Neutrophil (primary cell): Measurements from ENCODE around the gene CMC1.

Experiments
- H3K27ac ChIP-seq: fragments of 200-600 bp; sonication (generic); 2 replicates; pipeline ENCODE4 v1.5.1; 2016; ENCODE audit warnings: mild to moderate bottlenecking, moderate library complexity
- H3K27me3 ChIP-seq: fragments of 200-600 bp; sonication (generic); 2 replicates; pipeline ENCODE4 v1.6.0; 2016; ENCODE audit warnings: mild to moderate bottlenecking
- H3K36me3 ChIP-seq: fragments of 200-600 bp; sonication (generic); 2 replicates; pipeline ENCODE4 v1.5.1; 2017
- H3K4me1 ChIP-seq, 2 experiments: fragments of 200-600 bp in 1 of 2; sonication (generic) in 1 of 2; 1 replicate in 1 of 2; 2 replicates in 1 of 2; pipeline versions ENCODE4 v1.5.1 to v1.6.1; 2013 to 2016; ENCODE audit warnings: low read depth in 1 of 2, low read length in 1 of 2, mild to moderate bottlenecking in 1 of 2, moderate library complexity in 1 of 2; ENCODE audit not compliant: control insufficient read depth in 1 of 2, insufficient read depth in 1 of 2
- H3K4me3 ChIP-seq, 2 experiments: fragments of 200-600 bp in 1 of 2; sonication (generic) in 1 of 2; 1 replicate in 1 of 2; 2 replicates in 1 of 2; pipeline ENCODE4 v1.5.1; 2013 to 2016; ENCODE audit warnings: low read depth in 1 of 2, low read length in 1 of 2, mild to moderate bottlenecking in 1 of 2, moderate library complexity in 1 of 2
- H3K9me3 ChIP-seq: fragments of 200-600 bp; sonication (generic); 2 replicates; pipeline ENCODE4 v1.5.1; 2016
- CTCF ChIP-seq: fragments of 200-600 bp; sonication (generic); IDR thresholded peaks from 2 replicates; pipeline ENCODE4 v1.5.1; 2016; ENCODE audit warnings: antibody characterized with exemption

Gene CMC1

GRCh38 chr3:28301688-28302087 is 60.3 kb downstream of the CMC1 start:
- no peaks in the 10 kb centered on the region for H3K36me3 ChIP-seq
- no peak for TF ChIP-seq CTCF
- H3K4me1 ChIP-seq: no peaks in the 10 kb centered on the region
- H3K9me3 ChIP-seq: no peaks in the 10 kb centered on the region
- no peaks in the 10 kb centered on the region for H3K27me3 ChIP-seq
- no peak overlapping the region for H3K4me3 ChIP-seq
- no peak overlapping the region for H3K27ac ChIP-seq

- Histone ChIP-seq H3K4me3 (no peak overlapping the region), H3K4me1 (no peaks in the 10 kb centered on the region), H3K27me3 (no peaks in the 10 kb centered on the region), H3K36me3 (no peaks in the 10 kb centered on the region), H3K9me3 (no peaks in the 10 kb centered on the region), H3K27ac (no peak overlapping the region)
- no peak for TF ChIP-seq CTCF
These were observed 66.8 kb downstream of the CMC1 start for GRCh38 chr3:28308196-28308595.

GRCh38 chr3:28315711-28316110 is 74.3 kb downstream of the CMC1 start:
- Histone ChIP-seq H3K27me3 (no peaks in the 10 kb centered on the region), H3K36me3 (peaks cover 5% of the 10 kb centered on the region)
- no peak for TF ChIP-seq CTCF

GRCh38 chr3:28316226-28316625 is 74.8 kb downstream of the CMC1 start:
- Histone ChIP-seq H3K9me3 (no peaks in the 10 kb centered on the region), H3K36me3 (peaks cover 5% of the 10 kb centered on the region), H3K4me3 (no peak overlapping the region), H3K27ac (no peak overlapping the region), H3K4me1 (no peaks in the 10 kb centered on the region), H3K27me3 (no peaks in the 10 kb centered on the region)
- no peak for TF ChIP-seq CTCF

More at GRCh38 chr3:28315711-28316110, 74.3 kb downstream of the CMC1 start:
- Histone ChIP-seq H3K27ac (no peak overlapping the region), H3K9me3 (no peaks in the 10 kb centered on the region), H3K4me1 (no peaks in the 10 kb centered on the region), H3K4me3 (no peak overlapping the region)

- no peak overlapping the region for H3K4me3 ChIP-seq
- TF ChIP-seq CTCF: peak; percentile 41
- H3K36me3 ChIP-seq: peaks cover 11% of the 10 kb centered on the region
- no peaks in the 10 kb centered on the region for H3K27me3 ChIP-seq
- no peaks in the 10 kb centered on the region for H3K4me1 ChIP-seq
- no peak overlapping the region for H3K27ac ChIP-seq
- no peaks in the 10 kb centered on the region for H3K9me3 ChIP-seq
These were observed 76.1 kb downstream of the CMC1 start for GRCh38 chr3:28317438-28318022.

- H3K4me3 ChIP-seq: no peak overlapping the region
- H3K4me1 ChIP-seq: no peaks in the 10 kb centered on the region
- H3K27ac ChIP-seq: no peak overlapping the region
- H3K27me3 ChIP-seq: no peaks in the 10 kb centered on the region
- H3K36me3 ChIP-seq: peaks cover 45% of the 10 kb centered on the region
- no peaks in the 10 kb centered on the region for H3K9me3 ChIP-seq
- no peak for TF ChIP-seq CTCF
These were observed 79.6 kb downstream of the CMC1 start for GRCh38 chr3:28320981-28321380.
